NOMO-1 (cell line): ENCODE measurements around the gene CDC37.
A peak's percentile ranks its signal among the peaks of the same experiment; 100 is the strongest.
"Not testable (repeated sequence)": the region's sequence is repeated elsewhere in the genome, so short reads cannot be mapped to it uniquely, and the experiment has no call there.

Source experiments
- DNase-seq, 2 experiments: peaks; one replicate each; lab custom pipeline; 2025; ENCODE audit not compliant: unreplicated experiment in 2 of 2; lab: John Stamatoyannopoulos, UW

CDC37 gene

GRCh38 chr19:10398819-10399218 is 4.5 kb downstream of the CDC37 start:
- no peak for DNase-seq

GRCh38 chr19:10395917-10396316 is 7.4 kb downstream of the CDC37 start:
- no peak for DNase-seq

- DNase-seq: no peak
These were observed 7.9 kb downstream of the CDC37 start for GRCh38 chr19:10395436-10395835.

GRCh38 chr19:10395003-10395402 is 8.3 kb downstream of the CDC37 start:
- DNase-seq: no peak

GRCh38 chr19:10393137-10393536 is 10.2 kb downstream of the CDC37 start:
- DNase-seq: no peak

GRCh38 chr19:10392120-10392519 is 11.2 kb downstream of the CDC37 start:
- DNase-seq: no peak

- peak; percentile 12 to 41 for DNase-seq
These were observed 12.6 kb downstream of the CDC37 start for GRCh38 chr19:10390652-10391286.

GRCh38 chr19:10389863-10390262 is 13.5 kb downstream of the CDC37 start:
- DNase-seq: no peak

GRCh38 chr19:10388957-10389356 is 14.4 kb downstream of the CDC37 start:
- DNase-seq: peak; percentile 30 to 44

GRCh38 chr19:10384580-10384979 is 18.8 kb downstream of the CDC37 start:
- no peak for DNase-seq

- DNase-seq: not testable (repeated sequence)
These were observed 20.2 kb downstream of the CDC37 start for GRCh38 chr19:10383223-10383499.

- peak; percentile 95 to 97 for DNase-seq
These were observed 22.8 kb downstream of the CDC37 start, which contains the start of gene TYK2 for GRCh38 chr19:10380313-10381102. TSS of gene TYK2 (minus strand) at chr19:10380572. CDS start at chr19:10378406, 2,166 bp downstream.

GRCh38 chr19:10379880-10380312 is 23.4 kb downstream of the CDC37 start:
- DNase-seq: no peak

GRCh38 chr19:10378124-10378523 is 25.2 kb downstream of the CDC37 start:
- DNase-seq: no peak

- DNase-seq: not testable (repeated sequence)
These were observed 26.2 kb downstream of the CDC37 start for GRCh38 chr19:10377140-10377640.

GRCh38 chr19:10374931-10375330 is 28.4 kb downstream of the CDC37 start:
- DNase-seq: peak; percentile 20 to 41

GRCh38 chr19:10372690-10373089 is 30.7 kb downstream of the CDC37 start:
- peak; percentile 68 to 92 for DNase-seq

GRCh38 chr19:10368101-10368803 is 35.1 kb downstream of the CDC37 start:
- no peak for DNase-seq

- not testable (repeated sequence) for DNase-seq
These were observed 36.3 kb downstream of the CDC37 start for GRCh38 chr19:10366950-10367512.

GRCh38 chr19:10365518-10365917 is 37.8 kb downstream of the CDC37 start:
- no peak for DNase-seq

- no peak for DNase-seq
These were observed 38.7 kb downstream of the CDC37 start for GRCh38 chr19:10364644-10365043.
